HEK293 (cell line): ENCODE results near the gene ATP2A3.
A peak's percentile ranks its signal among the peaks of the same experiment; 100 is the strongest.

ENCODE experiments used
- IKZF3 ChIP-seq: fragments of 450-650 bp; IDR thresholded peaks from 2 replicates; pipeline ENCODE4 v1.5.0; 2018; ENCODE audit warnings: missing biosample characterization, mild to moderate bottlenecking, missing genetic modification characterization, moderate library complexity
- MEIS1 ChIP-seq: sonication (generic); formaldehyde crosslinking; IDR thresholded peaks from 2 replicates; pipeline ENCODE4 v1.8.1; 2022; ENCODE audit warnings: missing genetic modification reagents, mild to moderate bottlenecking, borderline replicate concordance
- MYNN ChIP-seq: fragments of 450-650 bp; formaldehyde crosslinking; IDR thresholded peaks from 2 replicates; pipeline ENCODE4 v1.5.1; 2016; ENCODE audit warnings: missing biosample characterization, missing genetic modification characterization, borderline replicate concordance
- SP2 ChIP-seq: fragments of 450-650 bp; formaldehyde crosslinking; IDR thresholded peaks from 2 replicates; pipeline ENCODE4 v1.5.1; 2016; ENCODE audit warnings: missing biosample characterization, missing genetic modification characterization
- SP3 ChIP-seq: fragments of 450-650 bp; formaldehyde crosslinking; IDR thresholded peaks from 2 replicates; pipeline ENCODE4 v1.5.1; 2016; ENCODE audit warnings: missing biosample characterization, missing genetic modification characterization
- SP7 ChIP-seq: fragments of 450-650 bp; formaldehyde crosslinking; IDR thresholded peaks from 2 replicates; pipeline ENCODE4 v1.5.1; 2016; ENCODE audit warnings: missing biosample characterization, missing genetic modification characterization
- WT1 ChIP-seq: fragments of 450-650 bp; formaldehyde crosslinking; IDR thresholded peaks from 2 replicates; pipeline ENCODE4 v1.5.1; 2016; ENCODE audit warnings: missing biosample characterization, missing genetic modification characterization
- ZBTB7A ChIP-seq: fragments of 450-650 bp; formaldehyde crosslinking; IDR thresholded peaks from 2 replicates; pipeline ENCODE4 v1.5.1; 2016; ENCODE audit warnings: low read depth, missing biosample characterization, missing genetic modification characterization
- ZEB2 ChIP-seq: fragments of 450-650 bp; formaldehyde crosslinking; IDR thresholded peaks from 2 replicates; pipeline ENCODE4 v1.5.1; 2016; ENCODE audit warnings: missing biosample characterization, missing genetic modification characterization
- ZFP37 ChIP-seq: fragments of 450-650 bp; formaldehyde crosslinking; IDR thresholded peaks from 2 replicates; pipeline ENCODE4 v1.5.1; 2016; ENCODE audit warnings: missing biosample characterization, missing genetic modification characterization
- ZNF133 ChIP-seq: fragments of 450-650 bp; formaldehyde crosslinking; IDR thresholded peaks from 2 replicates; pipeline ENCODE4 v1.5.1; 2016; ENCODE audit warnings: missing biosample characterization, missing genetic modification characterization
- ZNF16 ChIP-seq: fragments of 450-650 bp; formaldehyde crosslinking; IDR thresholded peaks from 2 replicates; pipeline ENCODE4 v1.5.1; 2016; ENCODE audit warnings: low read depth, missing biosample characterization, missing genetic modification characterization
- ZNF302 ChIP-seq: fragments of 450-650 bp; formaldehyde crosslinking; IDR thresholded peaks from 2 replicates; pipeline ENCODE4 v1.5.1; 2016; ENCODE audit warnings: missing biosample characterization, missing genetic modification characterization, low read depth
- ZNF426 ChIP-seq: fragments of 450-650 bp; formaldehyde crosslinking; IDR thresholded peaks from 2 replicates; pipeline ENCODE4 v1.5.1; 2017; ENCODE audit warnings: missing biosample characterization, missing genetic modification characterization, mild to moderate bottlenecking, inconsistent platforms, moderate library complexity
- ZNF521 ChIP-seq: fragments of 450-650 bp; formaldehyde crosslinking; IDR thresholded peaks from 2 replicates; pipeline ENCODE4 v1.5.1; 2017; ENCODE audit warnings: missing biosample characterization, mild to moderate bottlenecking, missing genetic modification characterization
- ZNF529 ChIP-seq: fragments of 450-650 bp; formaldehyde crosslinking; IDR thresholded peaks from 2 replicates; pipeline ENCODE4 v1.5.1; 2017; ENCODE audit warnings: missing genetic modification characterization, missing biosample characterization; ENCODE audit not compliant: insufficient replicate concordance
- ZNF530 ChIP-seq: fragments of 450-650 bp; formaldehyde crosslinking; IDR thresholded peaks from 2 replicates; pipeline ENCODE4 v1.5.1; 2016; ENCODE audit warnings: low read depth, missing biosample characterization, missing genetic modification characterization
- ZNF548 ChIP-seq: fragments of 450-650 bp; formaldehyde crosslinking; IDR thresholded peaks from 2 replicates; pipeline ENCODE4 v1.5.1; 2016; ENCODE audit warnings: missing biosample characterization, missing genetic modification characterization
- ZNF549 ChIP-seq: fragments of 450-650 bp; IDR thresholded peaks from 2 replicates; pipeline ENCODE4 v1.5.1; 2018; ENCODE audit warnings: missing biosample characterization, missing genetic modification characterization, mild to moderate bottlenecking, inconsistent platforms, moderate library complexity
- ZNF558 ChIP-seq: fragments of 450-650 bp; formaldehyde crosslinking; IDR thresholded peaks from 2 replicates; pipeline ENCODE4 v1.5.1; 2016; ENCODE audit warnings: missing biosample characterization, missing genetic modification characterization
- ZNF560 ChIP-seq: fragments of 450-650 bp; formaldehyde crosslinking; IDR thresholded peaks from 2 replicates; pipeline ENCODE4 v1.5.1; 2017; ENCODE audit warnings: missing biosample characterization, missing genetic modification characterization, borderline replicate concordance
- ZNF600 ChIP-seq: fragments of 450-650 bp; formaldehyde crosslinking; IDR thresholded peaks from 2 replicates; pipeline ENCODE4 v1.5.1; 2016; ENCODE audit warnings: missing biosample characterization, missing genetic modification characterization
- ZNF623 ChIP-seq: fragments of 450-650 bp; formaldehyde crosslinking; IDR thresholded peaks from 2 replicates; pipeline ENCODE4 v1.5.1; 2016; ENCODE audit warnings: missing biosample characterization, missing genetic modification characterization
- ZNF660 ChIP-seq: fragments of 450-650 bp; IDR thresholded peaks from 2 replicates; pipeline ENCODE4 v1.5.1; 2018; ENCODE audit warnings: missing biosample characterization, mild to moderate bottlenecking, missing genetic modification characterization
- ZNF830 ChIP-seq: fragments of 450-650 bp; IDR thresholded peaks from 2 replicates; pipeline ENCODE4 v1.5.0; 2018; ENCODE audit warnings: missing biosample characterization, missing genetic modification characterization, low read depth, mild to moderate bottlenecking, moderate library complexity
- ZSCAN23 ChIP-seq: fragments of 450-650 bp; formaldehyde crosslinking; IDR thresholded peaks from 2 replicates; pipeline ENCODE4 v1.5.1; 2016; ENCODE audit warnings: missing biosample characterization, missing genetic modification characterization
- TF ChIP-seq, protein P1 (sequence below): fragments of 450-650 bp; formaldehyde crosslinking; IDR thresholded peaks from 2 replicates; pipeline ENCODE4 v1.5.1; 2016; ENCODE audit warnings: missing biosample characterization, missing genetic modification characterization
- TF ChIP-seq, protein P2 (sequence below): fragments of 450-650 bp; formaldehyde crosslinking; IDR thresholded peaks from 2 replicates; pipeline ENCODE4 v1.5.1; 2016; ENCODE audit warnings: missing biosample characterization, missing genetic modification characterization
- TF ChIP-seq, protein P3 (sequence below): fragments of 450-650 bp; formaldehyde crosslinking; IDR thresholded peaks from 2 replicates; pipeline ENCODE4 v1.5.1; 2016; ENCODE audit warnings: missing biosample characterization, missing genetic modification characterization
- TF ChIP-seq, protein P4 (sequence below): fragments of 450-650 bp; formaldehyde crosslinking; IDR thresholded peaks from 2 replicates; pipeline ENCODE4 v1.5.1; 2017; ENCODE audit warnings: missing biosample characterization, missing genetic modification characterization

ATP2A3 gene

DNA sequence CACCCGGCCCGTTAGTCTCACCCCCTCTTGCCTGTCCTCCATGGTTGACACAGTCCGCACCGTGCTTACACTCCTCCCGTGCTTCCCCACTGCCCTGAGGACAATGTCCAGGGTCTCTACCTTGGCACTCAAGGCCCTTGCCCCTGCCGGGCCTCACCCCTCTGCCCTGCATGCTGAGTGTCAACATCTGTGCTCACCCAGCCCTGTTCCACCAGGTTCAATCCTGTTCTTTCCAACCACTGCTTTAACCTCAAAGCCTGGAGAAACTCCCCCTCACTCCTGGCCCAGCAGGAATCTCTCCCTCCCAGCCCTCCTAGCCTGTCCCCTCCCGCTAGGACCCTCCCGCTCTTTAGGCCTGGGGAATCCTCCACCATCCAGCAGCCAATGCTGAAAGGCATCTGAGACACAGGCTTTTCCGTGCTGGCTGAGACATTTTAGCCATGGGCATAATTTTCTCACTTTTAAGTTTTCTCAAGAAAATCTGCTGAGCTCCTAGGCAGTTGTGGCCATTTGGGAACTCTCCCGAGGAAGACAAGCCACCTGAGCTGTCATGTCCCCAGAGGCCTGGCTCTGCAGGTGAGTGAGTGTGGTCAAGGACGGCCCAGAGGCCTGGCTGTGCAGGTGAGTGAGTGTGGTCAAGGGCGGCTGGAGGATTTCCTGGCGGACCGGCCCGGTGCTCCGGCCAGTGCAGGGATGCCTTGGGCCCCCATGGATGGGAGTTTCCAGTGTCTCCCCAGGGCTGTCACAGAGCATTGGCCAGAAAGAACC lies 37.2 kb downstream of the ATP2A3 start (continued):
- TF ChIP-seq ZNF521 (tag by site-specific recombination), result no peak
- TF ChIP-seq ZNF302 (tag by site-specific recombination), result no peak
- no peak for TF ChIP-seq ZNF530 (tag by site-specific recombination)
- no peak for TF ChIP-seq ZEB2 (tag by site-specific recombination)
- TF ChIP-seq ZNF600 (tag by site-specific recombination), result no peak
- TF ChIP-seq MEIS1 (CRISPR knock-in tag), result no peak
- TF ChIP-seq SP2 (tag by site-specific recombination), result peak; percentile 24; the same call in 1 of the 2 replicates
- no peak for TF ChIP-seq ZNF558 (tag by site-specific recombination)
- TF ChIP-seq ZNF529 (tag by site-specific recombination), result no peak
- no peak for TF ChIP-seq ZNF16 (tag by site-specific recombination)
- no peak for TF ChIP-seq ZNF660
- TF ChIP-seq ZNF549 (tag by site-specific recombination), result no peak
- no peak for TF ChIP-seq ZNF560 (tag by site-specific recombination)
- no peak for TF ChIP-seq ZSCAN23 (tag by site-specific recombination)
- no peak for TF ChIP-seq SP3
- TF ChIP-seq, protein P1, sequence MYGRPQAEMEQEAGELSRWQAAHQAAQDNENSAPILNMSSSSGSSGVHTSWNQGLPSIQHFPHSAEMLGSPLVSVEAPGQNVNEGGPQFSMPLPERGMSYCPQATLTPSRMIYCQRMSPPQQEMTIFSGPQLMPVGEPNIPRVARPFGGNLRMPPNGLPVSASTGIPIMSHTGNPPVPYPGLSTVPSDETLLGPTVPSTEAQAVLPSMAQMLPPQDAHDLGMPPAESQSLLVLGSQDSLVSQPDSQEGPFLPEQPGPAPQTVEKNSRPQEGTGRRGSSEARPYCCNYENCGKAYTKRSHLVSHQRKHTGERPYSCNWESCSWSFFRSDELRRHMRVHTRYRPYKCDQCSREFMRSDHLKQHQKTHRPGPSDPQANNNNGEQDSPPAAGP (tag by site-specific recombination), result peak; percentile 59
- TF ChIP-seq IKZF3 (tag by site-specific recombination), result no peak
- no peak for TF ChIP-seq ZNF623 (tag by site-specific recombination)
- TF ChIP-seq, protein P2, sequence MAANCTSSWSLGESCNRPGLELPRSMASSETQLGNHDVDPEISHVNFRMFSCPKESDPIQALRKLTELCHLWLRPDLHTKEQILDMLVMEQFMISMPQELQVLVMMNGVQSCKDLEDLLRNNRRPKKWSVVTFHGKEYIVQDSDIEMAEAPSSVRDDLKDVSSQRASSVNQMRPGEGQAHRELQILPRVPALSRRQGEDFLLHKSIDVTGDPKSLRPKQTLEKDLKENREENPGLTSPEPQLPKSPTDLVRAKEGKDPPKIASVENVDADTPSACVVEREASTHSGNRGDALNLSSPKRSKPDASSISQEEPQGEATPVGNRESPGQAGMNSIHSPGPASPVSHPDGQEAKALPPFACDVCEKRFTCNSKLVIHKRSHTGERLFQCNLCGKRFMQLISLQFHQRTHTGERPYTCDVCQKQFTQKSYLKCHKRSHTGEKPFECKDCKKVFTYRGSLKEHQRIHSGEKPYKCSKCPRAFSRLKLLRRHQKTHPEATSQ (tag by site-specific recombination), result no peak
- peak; percentile 38; the same call in 1 of the 2 replicates for TF ChIP-seq SP7 (tag by site-specific recombination)
- no peak for TF ChIP-seq MYNN (tag by site-specific recombination)
- peak; percentile 67; the same call in 1 of the 2 replicates for TF ChIP-seq WT1 (tag by site-specific recombination)
- no peak for TF ChIP-seq ZNF133 (tag by site-specific recombination)
- TF ChIP-seq ZBTB7A, result no peak
- TF ChIP-seq, protein P3, sequence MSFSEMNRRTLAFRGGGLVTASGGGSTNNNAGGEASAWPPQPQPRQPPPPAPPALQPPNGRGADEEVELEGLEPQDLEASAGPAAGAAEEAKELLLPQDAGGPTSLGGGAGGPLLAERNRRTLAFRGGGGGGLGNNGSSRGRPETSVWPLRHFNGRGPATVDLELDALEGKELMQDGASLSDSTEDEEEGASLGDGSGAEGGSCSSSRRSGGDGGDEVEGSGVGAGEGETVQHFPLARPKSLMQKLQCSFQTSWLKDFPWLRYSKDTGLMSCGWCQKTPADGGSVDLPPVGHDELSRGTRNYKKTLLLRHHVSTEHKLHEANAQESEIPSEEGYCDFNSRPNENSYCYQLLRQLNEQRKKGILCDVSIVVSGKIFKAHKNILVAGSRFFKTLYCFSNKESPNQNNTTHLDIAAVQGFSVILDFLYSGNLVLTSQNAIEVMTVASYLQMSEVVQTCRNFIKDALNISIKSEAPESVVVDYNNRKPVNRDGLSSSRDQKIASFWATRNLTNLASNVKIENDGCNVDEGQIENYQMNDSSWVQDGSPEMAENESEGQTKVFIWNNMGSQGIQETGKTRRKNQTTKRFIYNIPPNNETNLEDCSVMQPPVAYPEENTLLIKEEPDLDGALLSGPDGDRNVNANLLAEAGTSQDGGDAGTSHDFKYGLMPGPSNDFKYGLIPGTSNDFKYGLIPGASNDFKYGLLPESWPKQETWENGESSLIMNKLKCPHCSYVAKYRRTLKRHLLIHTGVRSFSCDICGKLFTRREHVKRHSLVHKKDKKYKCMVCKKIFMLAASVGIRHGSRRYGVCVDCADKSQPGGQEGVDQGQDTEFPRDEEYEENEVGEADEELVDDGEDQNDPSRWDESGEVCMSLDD (tag by site-specific recombination), result no peak
- TF ChIP-seq, protein P4, sequence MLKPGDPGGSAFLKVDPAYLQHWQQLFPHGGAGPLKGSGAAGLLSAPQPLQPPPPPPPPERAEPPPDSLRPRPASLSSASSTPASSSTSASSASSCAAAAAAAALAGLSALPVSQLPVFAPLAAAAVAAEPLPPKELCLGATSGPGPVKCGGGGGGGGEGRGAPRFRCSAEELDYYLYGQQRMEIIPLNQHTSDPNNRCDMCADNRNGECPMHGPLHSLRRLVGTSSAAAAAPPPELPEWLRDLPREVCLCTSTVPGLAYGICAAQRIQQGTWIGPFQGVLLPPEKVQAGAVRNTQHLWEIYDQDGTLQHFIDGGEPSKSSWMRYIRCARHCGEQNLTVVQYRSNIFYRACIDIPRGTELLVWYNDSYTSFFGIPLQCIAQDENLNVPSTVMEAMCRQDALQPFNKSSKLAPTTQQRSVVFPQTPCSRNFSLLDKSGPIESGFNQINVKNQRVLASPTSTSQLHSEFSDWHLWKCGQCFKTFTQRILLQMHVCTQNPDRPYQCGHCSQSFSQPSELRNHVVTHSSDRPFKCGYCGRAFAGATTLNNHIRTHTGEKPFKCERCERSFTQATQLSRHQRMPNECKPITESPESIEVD, result no peak
- no peak for TF ChIP-seq ZNF830 (tag by site-specific recombination)
- no peak for TF ChIP-seq ZNF426 (tag by site-specific recombination)
- no peak for TF ChIP-seq ZNF548 (tag by site-specific recombination)
- no peak for TF ChIP-seq ZFP37 (tag by site-specific recombination)
